HL-60/S4 treated with retinoic acid at 250 ng/mL for 4 days and 3 days (cell line): ENCODE results near the gene PLA2G7.
"Not testable (repeated sequence)": the region's sequence is repeated elsewhere in the genome, so short reads cannot be mapped to it uniquely, and the experiment has no call there.

Experiments
- in situ Hi-C: fragments of 300-500 bp; cut with MboI; formaldehyde crosslinking; loops from 2 replicates; pipeline ENCODE4 v1.7.0; 2022; ENCODE audit warnings: low sequenced_read_pairs

Gene PLA2G7

GRCh38 chr6:46734867-46735719, at the start of gene PLA2G7:
TSS of gene PLA2G7 (minus strand) at chr6:46735375. CDS start at chr6:46722891, 12,484 bp downstream.
- in situ Hi-C loops = no loop called here

- in situ Hi-C loops = loop anchor here (10.0 kb wide), 1 partner anchor 80 kb away; no protein-coding TSS in a partner anchor
These were observed 49.4 kb upstream of the PLA2G7 start for GRCh38 chr6:46784535-46784934.

GRCh38 chr6:46781478-46782378, 46.6 kb upstream of the PLA2G7 start:
- in situ Hi-C loops = loop anchor here (10.0 kb wide), 1 partner anchor 77 kb away; no protein-coding TSS in a partner anchor

- in situ Hi-C loops = no loop called here
These were observed 42.5 kb upstream of the PLA2G7 start for GRCh38 chr6:46777476-46778346.

- in situ Hi-C loops = no loop called here
These were observed 41.0 kb upstream of the PLA2G7 start for GRCh38 chr6:46776070-46776712.

GRCh38 chr6:46774736-46775135, 39.6 kb upstream of the PLA2G7 start:
- in situ Hi-C loops = not testable (repeated sequence)

GRCh38 chr6:46773201-46773855, 38.2 kb upstream of the PLA2G7 start:
- in situ Hi-C loops = no loop called here

GRCh38 chr6:46772762-46773161, 37.6 kb upstream of the PLA2G7 start:
- in situ Hi-C loops = no loop called here

GRCh38 chr6:46772016-46772415, 36.8 kb upstream of the PLA2G7 start:
- in situ Hi-C loops = no loop called here

- in situ Hi-C loops = no loop called here
These were observed 29.8 kb upstream of the PLA2G7 start for GRCh38 chr6:46764961-46765360.

- in situ Hi-C loops = not testable (repeated sequence)
These were observed 29.1 kb upstream of the PLA2G7 start for GRCh38 chr6:46764280-46764679.

- in situ Hi-C loops = no loop called here
These were observed 28.3 kb upstream of the PLA2G7 start for GRCh38 chr6:46763466-46763865.

GRCh38 chr6:46760925-46761324, 25.8 kb upstream of the PLA2G7 start:
- in situ Hi-C loops = no loop called here

- in situ Hi-C loops = no loop called here
These were observed 24.0 kb upstream of the PLA2G7 start for GRCh38 chr6:46758960-46759753.

- in situ Hi-C loops = no loop called here
These were observed 22.0 kb upstream of the PLA2G7 start for GRCh38 chr6:46757214-46757596.

GRCh38 chr6:46756469-46757213, 21.5 kb upstream of the PLA2G7 start:
- in situ Hi-C loops = no loop called here

- in situ Hi-C loops = no loop called here
These were observed 20.7 kb upstream of the PLA2G7 start for GRCh38 chr6:46755865-46756264.

GRCh38 chr6:46751658-46752057, 16.5 kb upstream of the PLA2G7 start:
- in situ Hi-C loops = no loop called here
